Measurements from ENCODE around the gene SLC35F1.

SLC35F1 gene

GRCh38 chr6:117929501-117929900 is 22.4 kb downstream of the SLC35F1 start:
- Histone ChIP-seq H3K4me2 (ENCODE audit: low read length) (no peak overlapping the region), H2AFZ (no peak overlapping the region), H3K79me2 (no peaks in the 10 kb centered on the region), H3K9ac (no peak overlapping the region), H3K9me3 (ENCODE audit: control insufficient read depth, low read length) (no peaks in the 10 kb centered on the region), H3K27me3 (ENCODE audit: control insufficient read depth, insufficient read depth, low read length) (no peaks in the 10 kb centered on the region), H3K4me1 (no peaks in the 10 kb centered on the region), H3K4me3 (ENCODE audit: low read depth, low read length) (no peak overlapping the region), H3K27ac (no peak overlapping the region), H3K36me3 (ENCODE audit: control insufficient read depth, insufficient read depth, low read length) (no peaks in the 10 kb centered on the region)
- no peak for TF ChIP-seq CTCF (IDR thresholded peaks at IDR 0.05)

- no peak overlapping the region for H3K9ac ChIP-seq
- H3K4me1 ChIP-seq, result no peaks in the 10 kb centered on the region
- no peak overlapping the region for H3K4me3 ChIP-seq (ENCODE audit: low read depth, low read length)
- H3K27ac ChIP-seq, result no peak overlapping the region
- H3K79me2 ChIP-seq, result no peaks in the 10 kb centered on the region
- no peak for TF ChIP-seq CTCF (IDR thresholded peaks at IDR 0.05)
- no peaks in the 10 kb centered on the region for H3K9me3 ChIP-seq (ENCODE audit: control insufficient read depth, low read length)
- no peak overlapping the region for H3K4me2 ChIP-seq (ENCODE audit: low read length)
- H3K36me3 ChIP-seq (ENCODE audit: control insufficient read depth, insufficient read depth, low read length), result no peaks in the 10 kb centered on the region
- no peak overlapping the region for H2AFZ ChIP-seq
- no peaks in the 10 kb centered on the region for H3K27me3 ChIP-seq (ENCODE audit: control insufficient read depth, insufficient read depth, low read length)
Observed at GRCh38 chr6:117930645-117931044, 23.6 kb downstream of the SLC35F1 start.

GRCh38 chr6:117932001-117932400 is 24.9 kb downstream of the SLC35F1 start:
- no peak overlapping the region for H3K4me2 ChIP-seq (ENCODE audit: low read length)
- H3K4me1 ChIP-seq, result no peaks in the 10 kb centered on the region
- no peak overlapping the region for H3K27ac ChIP-seq
- H3K79me2 ChIP-seq, result no peaks in the 10 kb centered on the region
- no peaks in the 10 kb centered on the region for H3K27me3 ChIP-seq (ENCODE audit: control insufficient read depth, insufficient read depth, low read length)
- no peak overlapping the region for H3K4me3 ChIP-seq (ENCODE audit: low read depth, low read length)
- no peaks in the 10 kb centered on the region for H3K9me3 ChIP-seq (ENCODE audit: control insufficient read depth, low read length)
- no peak overlapping the region for H2AFZ ChIP-seq
- H3K9ac ChIP-seq, result no peak overlapping the region
- TF ChIP-seq CTCF (IDR thresholded peaks at IDR 0.05), result no peak
- no peaks in the 10 kb centered on the region for H3K36me3 ChIP-seq (ENCODE audit: control insufficient read depth, insufficient read depth, low read length)

- H3K9me3 ChIP-seq (ENCODE audit: control insufficient read depth, low read length), result no peaks in the 10 kb centered on the region
- no peaks in the 10 kb centered on the region for H3K4me1 ChIP-seq
- no peak overlapping the region for H2AFZ ChIP-seq
- no peak overlapping the region for H3K27ac ChIP-seq
- TF ChIP-seq CTCF (IDR thresholded peaks at IDR 0.05), result no peak
- no peak overlapping the region for H3K4me3 ChIP-seq (ENCODE audit: low read depth, low read length)
- H3K36me3 ChIP-seq (ENCODE audit: control insufficient read depth, insufficient read depth, low read length), result no peaks in the 10 kb centered on the region
- H3K9ac ChIP-seq, result no peak overlapping the region
- no peaks in the 10 kb centered on the region for H3K79me2 ChIP-seq
- no peak overlapping the region for H3K4me2 ChIP-seq (ENCODE audit: low read length)
- H3K27me3 ChIP-seq (ENCODE audit: control insufficient read depth, insufficient read depth, low read length), result no peaks in the 10 kb centered on the region
Observed at GRCh38 chr6:117932676-117933075, 25.6 kb downstream of the SLC35F1 start.

GRCh38 chr6:117933471-117933870 is 26.4 kb downstream of the SLC35F1 start:
- Histone ChIP-seq H3K79me2 (no peaks in the 10 kb centered on the region), H3K27ac (no peak overlapping the region), H3K36me3 (ENCODE audit: control insufficient read depth, insufficient read depth, low read length) (no peaks in the 10 kb centered on the region), H3K4me3 (ENCODE audit: low read depth, low read length) (no peak overlapping the region), H3K27me3 (ENCODE audit: control insufficient read depth, insufficient read depth, low read length) (no peaks in the 10 kb centered on the region), H3K4me2 (ENCODE audit: low read length) (no peak overlapping the region), H3K4me1 (no peaks in the 10 kb centered on the region), H3K9ac (no peak overlapping the region), H2AFZ (no peak overlapping the region), H3K9me3 (ENCODE audit: control insufficient read depth, low read length) (no peaks in the 10 kb centered on the region)
- no peak for TF ChIP-seq CTCF (IDR thresholded peaks at IDR 0.05)
